HG03196 (cell line): ENCODE data around the gene ADGRD1.

Experiments
- ATAC-seq: cut with Tn5 transposase; IDR thresholded peaks from one replicate; pipeline ENCODE4 v1.9.1; 2021; ENCODE audit not compliant: unreplicated experiment

ADGRD1 gene

GRCh38 chr12:131052063-131052781, 98.5 kb downstream of the ADGRD1 start:
- ATAC-seq = no peak

DNA sequence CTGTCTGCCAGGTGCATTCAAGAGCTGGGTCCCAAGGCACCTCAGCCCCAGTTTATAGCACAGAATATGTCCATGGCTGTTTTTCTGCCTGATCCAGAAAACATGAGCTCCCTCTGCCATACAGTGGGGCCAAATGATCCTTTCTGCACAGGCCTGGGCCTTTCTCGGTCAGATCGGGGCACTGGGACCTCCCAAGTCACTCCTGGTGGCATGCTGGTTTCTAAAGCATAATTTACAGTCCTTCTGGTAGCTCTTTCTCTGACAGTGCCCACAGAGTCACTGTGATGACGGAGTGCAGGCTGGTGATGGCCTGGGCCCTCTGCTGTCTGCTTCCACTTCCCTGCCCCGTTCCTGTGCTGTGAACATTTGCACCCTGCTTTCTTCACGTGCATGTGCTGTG, 99.2 kb downstream of the ADGRD1 start:
- ATAC-seq = no peak

DNA sequence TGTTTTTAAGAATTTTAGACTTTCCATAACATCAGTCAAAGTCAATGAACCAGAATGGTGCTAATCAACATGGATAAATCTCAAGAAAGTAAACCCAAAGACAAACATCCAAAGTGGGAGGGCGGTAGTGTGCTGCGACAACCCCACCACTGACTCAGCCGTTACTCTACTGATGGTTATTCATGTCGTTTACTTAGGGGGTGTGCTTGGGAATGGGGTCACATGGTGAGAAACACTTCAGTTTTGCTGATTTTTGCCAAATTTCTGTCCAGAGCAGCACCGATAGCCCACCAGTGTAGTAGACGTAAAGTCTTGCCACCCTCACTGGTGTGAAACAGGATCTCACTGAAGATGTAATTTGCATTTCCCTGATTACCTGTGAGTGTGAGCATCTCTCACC, 99.9 kb downstream of the ADGRD1 start:
- ATAC-seq = no peak

DNA sequence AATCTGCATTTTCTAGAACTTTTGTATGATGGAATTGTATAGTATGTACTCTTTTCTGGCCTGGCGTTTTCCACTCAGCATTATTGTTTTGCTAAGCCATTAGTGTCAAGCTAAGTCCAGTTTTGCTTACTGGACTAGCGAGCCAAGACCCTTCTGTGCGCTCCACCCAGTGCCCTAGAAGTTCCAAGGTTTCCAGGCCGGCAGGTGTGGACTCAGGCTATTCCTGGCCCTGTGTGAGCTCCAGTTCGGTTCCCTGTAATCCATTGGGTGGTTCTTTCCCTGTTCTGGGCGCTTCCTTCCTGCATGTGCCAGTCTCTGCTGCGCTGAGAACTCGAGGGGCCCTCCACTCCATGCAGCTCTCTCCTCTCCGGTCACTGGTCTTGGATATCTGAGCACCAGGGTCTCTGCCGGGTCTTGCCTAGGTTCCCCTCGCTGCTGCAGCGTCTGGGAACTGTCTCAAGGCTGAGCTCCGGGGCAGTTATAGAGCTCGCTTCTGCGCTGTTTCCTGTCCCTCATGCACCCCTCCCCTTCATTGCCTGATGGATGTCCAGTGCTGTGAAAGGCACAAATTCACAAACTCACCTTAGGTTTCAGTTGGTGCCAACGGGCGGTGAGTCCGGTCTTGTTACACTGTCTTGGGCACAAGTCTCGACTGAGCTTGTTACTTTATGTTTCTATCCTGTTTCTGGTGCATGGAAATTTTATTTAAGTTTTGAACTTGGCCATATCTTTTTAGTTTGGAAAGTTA, 100.8 kb downstream of the ADGRD1 start:
- no peak for ATAC-seq

- ATAC-seq = no peak
Measured at GRCh38 chr12:131055093-131055465, 101.4 kb downstream of the ADGRD1 start.

DNA sequence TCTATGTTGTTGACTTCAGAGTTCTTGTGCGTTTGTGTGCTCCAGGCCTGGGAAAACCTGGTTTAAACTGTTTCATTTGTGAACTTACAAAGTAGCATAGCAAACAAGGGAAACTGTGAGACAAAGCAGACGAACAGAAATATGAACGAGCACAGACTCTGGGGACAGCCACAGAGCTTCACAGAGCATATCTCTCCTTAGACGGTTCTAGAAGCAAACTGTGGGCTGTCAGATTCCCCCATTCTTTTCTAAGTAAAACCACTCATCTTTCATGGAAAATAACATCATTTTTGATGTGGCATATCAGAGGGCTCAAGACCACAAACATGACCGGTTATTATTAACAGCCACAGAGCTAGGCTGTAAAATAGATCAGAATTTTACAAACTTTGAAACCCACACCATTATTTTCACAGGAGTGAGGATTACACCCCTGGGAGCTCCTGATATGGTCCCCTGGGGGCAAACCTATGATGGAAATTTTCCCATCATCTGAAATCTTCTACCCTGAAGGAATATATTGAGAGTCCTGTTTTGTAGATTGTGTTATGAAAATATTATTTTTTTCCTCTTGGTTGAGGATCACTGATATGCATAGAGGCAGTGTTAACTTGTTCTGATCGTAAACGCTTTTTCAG, 102.0 kb downstream of the ADGRD1 start:
- ATAC-seq = no peak

DNA sequence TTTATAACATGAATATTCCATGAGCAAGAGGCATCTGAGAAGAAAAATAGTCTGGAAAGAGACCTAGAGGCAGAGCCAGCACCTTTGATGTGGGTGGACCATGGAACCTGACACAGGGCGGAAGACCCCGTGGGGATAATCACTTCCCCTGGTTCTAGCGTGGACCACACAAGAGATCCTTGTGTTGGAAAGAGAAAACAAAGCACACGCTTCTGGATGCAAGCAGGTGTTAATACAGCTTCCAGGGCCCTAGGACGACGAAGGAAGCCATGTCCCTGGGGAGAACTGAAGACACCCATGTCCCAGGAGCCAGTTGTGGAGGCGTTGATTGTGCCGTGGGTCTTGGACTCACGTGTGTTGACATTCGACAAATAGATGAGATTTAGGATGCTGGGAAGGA, 102.9 kb downstream of the ADGRD1 start:
- ATAC-seq = no peak

GRCh38 chr12:131057211-131057721, 103.6 kb downstream of the ADGRD1 start:
- ATAC-seq = no peak

DNA sequence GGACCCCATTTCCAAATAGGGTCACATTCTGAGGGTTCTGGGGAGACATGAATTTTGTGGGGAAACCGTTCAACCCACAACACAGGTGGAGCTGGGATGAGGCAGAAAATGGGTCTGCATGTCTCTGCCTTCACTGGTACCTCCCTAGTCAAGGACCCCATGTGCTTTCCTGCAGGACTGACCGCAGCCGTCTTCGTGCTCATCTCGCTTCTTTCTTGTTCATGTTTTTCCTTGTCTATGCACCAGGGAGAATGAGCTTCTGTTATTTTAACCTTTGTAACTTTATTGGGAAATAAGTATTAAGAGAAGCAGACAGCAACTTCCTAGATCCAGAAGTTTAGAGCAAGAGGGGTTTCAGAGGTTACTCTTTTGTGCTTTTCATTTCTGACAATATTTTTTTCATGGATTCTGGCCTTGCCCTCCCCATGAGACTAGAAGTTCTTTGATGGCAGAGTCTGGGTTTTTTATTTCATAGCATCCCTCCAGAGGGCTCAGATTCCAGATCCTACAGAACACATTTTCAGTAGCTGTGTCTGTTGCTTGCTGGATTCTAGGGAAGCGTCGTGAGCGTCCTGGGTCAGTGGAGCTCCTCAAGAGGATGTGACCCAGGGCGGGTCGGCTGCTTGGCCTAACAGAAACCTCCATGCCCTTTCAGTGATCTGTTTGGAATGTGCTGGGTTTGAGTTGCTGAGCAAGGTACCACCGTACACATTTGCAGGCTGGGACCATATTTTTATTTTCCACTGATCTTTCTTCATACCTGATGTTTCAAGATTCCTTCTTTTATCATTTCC, 104.2 kb downstream of the ADGRD1 start:
- no peak for ATAC-seq

DNA sequence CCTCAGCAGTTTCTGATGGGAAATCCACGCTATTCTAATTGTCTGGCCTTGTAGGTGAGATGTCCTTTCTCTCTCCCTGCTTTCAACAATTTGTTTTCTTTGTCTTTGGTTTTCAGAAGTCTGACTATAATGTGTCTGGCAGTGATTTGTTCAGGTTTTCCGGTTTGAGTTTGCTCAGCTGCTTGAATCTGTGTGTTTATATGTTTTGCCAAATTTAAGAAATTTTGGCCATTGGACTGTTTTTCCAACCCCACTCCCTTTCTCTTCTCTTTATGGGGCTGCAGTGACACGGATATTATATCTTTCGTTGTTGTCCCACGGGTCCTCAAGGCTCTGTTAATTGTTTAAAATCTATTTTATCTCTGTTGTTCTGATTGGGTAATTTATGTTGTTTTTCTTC, 105.0 kb downstream of the ADGRD1 start:
- no peak for ATAC-seq

DNA sequence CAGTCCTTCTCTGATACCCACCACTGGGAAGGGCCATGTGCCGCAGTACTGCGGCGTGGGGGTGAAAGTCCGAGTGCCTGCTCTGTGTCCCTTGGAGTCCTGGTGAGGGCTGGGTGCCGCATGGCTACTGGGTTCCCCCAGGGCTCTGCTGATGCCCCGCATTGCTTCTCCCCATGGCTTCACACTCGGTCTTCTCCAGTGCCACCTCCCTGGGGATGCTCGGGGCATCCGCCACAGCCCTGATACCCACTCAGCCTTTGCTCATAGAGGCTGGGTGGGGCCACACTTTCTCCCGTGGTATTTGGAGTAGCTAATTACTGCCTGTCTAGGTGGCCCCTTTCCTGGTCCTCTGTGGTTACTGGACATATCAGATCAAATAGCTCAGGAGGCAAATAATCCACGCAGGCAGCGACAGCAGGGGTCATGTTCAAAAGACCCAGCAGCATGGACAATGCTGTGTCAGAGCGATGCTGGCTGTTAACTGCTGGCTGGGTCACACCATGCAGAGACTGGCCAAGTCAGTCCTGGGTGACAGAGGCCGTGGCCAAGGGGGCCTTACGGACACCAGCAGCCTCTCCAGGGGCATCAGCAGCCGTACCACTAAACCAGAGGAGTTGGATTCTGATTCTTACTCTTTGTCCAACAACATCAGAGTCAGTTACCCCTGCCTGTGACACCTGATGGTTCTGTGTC, 106.5 kb downstream of the ADGRD1 start:
- ATAC-seq = no peak

GRCh38 chr12:131061041-131061806, 107.5 kb downstream of the ADGRD1 start:
- ATAC-seq = no peak

DNA sequence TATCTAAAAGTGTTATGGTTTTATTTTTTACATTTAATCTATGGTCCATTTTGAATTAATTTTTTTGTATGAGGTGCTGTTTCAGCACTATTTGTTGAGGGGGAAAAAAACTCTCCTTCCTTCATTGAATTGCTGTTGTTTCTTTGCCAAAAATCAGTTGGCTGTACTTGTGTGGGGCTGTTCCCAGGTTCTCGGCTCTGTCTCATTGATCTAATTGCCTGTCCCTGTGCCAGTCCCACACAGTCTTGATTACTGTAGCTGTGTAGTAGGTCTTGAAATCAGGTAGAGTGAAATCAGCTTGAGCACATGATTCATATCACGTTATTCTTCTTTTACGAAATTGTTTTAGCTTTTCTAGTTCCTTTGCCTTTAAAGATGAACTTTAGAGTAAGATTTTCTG, 109.7 kb downstream of the ADGRD1 start:
- ATAC-seq = no peak

DNA sequence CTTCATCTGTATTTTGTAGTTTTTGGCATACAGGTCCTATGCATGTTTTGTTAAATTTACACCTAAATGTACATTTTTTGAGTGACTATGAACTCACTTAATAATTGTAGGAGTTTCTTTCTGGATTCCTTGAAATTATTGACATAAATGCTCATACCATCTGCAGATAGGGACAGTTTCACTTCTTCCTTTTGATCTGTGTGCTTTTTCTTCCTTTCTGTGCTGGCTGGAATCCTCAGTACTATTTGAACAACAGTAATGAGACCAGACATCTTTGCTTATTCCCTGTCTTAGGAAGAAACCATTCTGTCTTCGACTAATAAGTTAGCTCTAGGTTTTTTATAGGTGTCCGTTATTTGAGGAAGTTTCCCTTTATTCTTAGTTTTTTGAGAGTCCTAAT, 110.3 kb downstream of the ADGRD1 start:
- no peak for ATAC-seq

- ATAC-seq = no peak
Measured at GRCh38 chr12:131065279-131065678, 111.6 kb downstream of the ADGRD1 start.

GRCh38 chr12:131065801-131066200, 112.1 kb downstream of the ADGRD1 start:
- ATAC-seq = no peak

DNA sequence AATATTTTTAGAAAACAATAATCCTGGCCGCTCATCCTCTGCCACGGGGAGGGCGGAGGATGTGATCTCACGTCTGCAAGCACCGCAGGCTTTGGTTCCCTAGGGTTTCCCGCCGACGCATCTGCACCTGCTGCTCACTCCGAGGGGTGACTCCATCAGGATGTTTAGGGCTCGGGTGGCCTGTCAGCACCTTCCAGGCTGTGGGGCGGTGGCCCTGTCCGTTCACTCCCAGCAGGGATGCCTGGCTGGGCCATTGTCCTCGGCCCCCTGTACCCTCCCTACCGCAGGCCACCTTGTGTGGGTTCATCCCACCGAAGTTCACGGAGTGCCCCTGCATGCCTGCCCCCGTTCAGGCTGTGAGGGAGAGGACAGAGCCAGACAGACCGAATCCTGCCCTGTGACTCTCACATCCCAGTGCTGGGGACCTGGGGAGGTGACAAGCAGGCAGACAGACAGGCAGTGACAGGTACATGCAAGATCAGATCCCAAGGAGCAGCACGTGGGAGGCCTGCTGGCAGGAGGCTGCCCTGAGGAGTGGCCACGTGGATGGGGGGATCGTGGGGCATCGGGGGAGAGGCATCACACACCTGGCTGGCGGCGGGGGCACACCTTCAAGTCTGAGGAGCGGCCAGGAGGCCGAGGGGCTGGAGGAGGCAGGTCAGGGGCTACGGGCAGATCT, 112.6 kb downstream of the ADGRD1 start:
- ATAC-seq = no peak

- no peak for ATAC-seq
Measured at GRCh38 chr12:131066886-131067490, 113.3 kb downstream of the ADGRD1 start.
